Parathyroid adenoma (tissue), 2 donors: Measurements from ENCODE around the gene IL17B.

Source experiments
- H2AFZ ChIP-seq: fragments of 300-600 bp; sonication (generic); one replicate; pipeline ENCODE4 v1.7.0; 2017; ENCODE audit warnings: antibody characterized with exemption, mild to moderate bottlenecking
- H3K27ac ChIP-seq: fragments of 300-600 bp; sonication (generic); one replicate; pipeline ENCODE4 v1.7.0; 2017
- H3K27me3 ChIP-seq: fragments of 300-600 bp; sonication (generic); one replicate; pipeline ENCODE4 v1.7.0; 2017; ENCODE audit warnings: low read length; ENCODE audit not compliant: control insufficient read depth, insufficient read depth
- H3K36me3 ChIP-seq: fragments of 300-600 bp; sonication (generic); one replicate; pipeline ENCODE4 v1.7.0; 2017; ENCODE audit warnings: low read length; ENCODE audit not compliant: control insufficient read depth, insufficient read depth
- H3K4me1 ChIP-seq: fragments of 300-600 bp; sonication (generic); one replicate; pipeline ENCODE4 v1.7.0; 2017; ENCODE audit warnings: control low read depth
- H3K4me2 ChIP-seq: fragments of 300-600 bp; sonication (generic); one replicate; pipeline ENCODE4 v1.7.0; 2017; ENCODE audit warnings: low read length
- H3K4me3 ChIP-seq: fragments of 300-600 bp; sonication (generic); one replicate; pipeline ENCODE4 v1.7.0; 2017; ENCODE audit warnings: low read depth, low read length
- H3K79me2 ChIP-seq: fragments of 300-600 bp; sonication (generic); one replicate; pipeline ENCODE4 v1.7.0; 2017; ENCODE audit warnings: control low read depth
- H3K9ac ChIP-seq: fragments of 300-600 bp; sonication (generic); one replicate; pipeline ENCODE4 v1.7.0; 2017; ENCODE audit warnings: mild to moderate bottlenecking
- H3K9me3 ChIP-seq: fragments of 300-600 bp; sonication (generic); one replicate; pipeline ENCODE4 v1.7.0; 2017; ENCODE audit warnings: low read length; ENCODE audit not compliant: control insufficient read depth
- TF ChIP-seq, protein P1 (sequence below): fragments of 300-600 bp; sonication (generic); IDR thresholded peaks from one replicate; pipeline ENCODE4 v1.7.0; 2017; ENCODE audit warnings: antibody characterized with exemption, mild to moderate bottlenecking
- donor health status: primary hyperparathyroidism.

The IL17B gene

DNA sequence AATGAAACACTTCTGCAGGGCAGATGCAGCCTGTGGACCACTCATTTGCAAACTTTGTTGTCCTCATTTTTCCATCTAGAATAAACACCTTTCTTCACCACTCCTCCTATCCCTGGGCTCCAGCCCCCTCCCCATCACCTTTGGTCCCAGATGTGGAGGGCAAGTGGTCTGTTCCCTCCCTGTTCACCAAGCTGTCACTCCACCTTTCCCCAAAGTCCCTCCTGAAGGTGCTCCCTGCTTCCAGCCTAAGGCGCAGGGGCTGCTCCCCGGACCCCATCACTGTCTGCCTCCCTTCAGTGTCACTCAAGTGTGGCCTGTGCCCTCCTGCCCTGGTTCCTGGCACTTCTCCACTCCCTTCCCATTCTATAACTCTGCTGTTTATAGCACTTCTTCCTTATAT is 14.4 kb downstream of the IL17B start:
- no peak overlapping the region for H2AFZ ChIP-seq
- no peak overlapping the region for H3K4me3 ChIP-seq
- no peaks in the 10 kb centered on the region for H3K36me3 ChIP-seq
- no peaks in the 10 kb centered on the region for H3K9me3 ChIP-seq
- H3K79me2 ChIP-seq: no peaks in the 10 kb centered on the region
- TF ChIP-seq, protein P1, sequence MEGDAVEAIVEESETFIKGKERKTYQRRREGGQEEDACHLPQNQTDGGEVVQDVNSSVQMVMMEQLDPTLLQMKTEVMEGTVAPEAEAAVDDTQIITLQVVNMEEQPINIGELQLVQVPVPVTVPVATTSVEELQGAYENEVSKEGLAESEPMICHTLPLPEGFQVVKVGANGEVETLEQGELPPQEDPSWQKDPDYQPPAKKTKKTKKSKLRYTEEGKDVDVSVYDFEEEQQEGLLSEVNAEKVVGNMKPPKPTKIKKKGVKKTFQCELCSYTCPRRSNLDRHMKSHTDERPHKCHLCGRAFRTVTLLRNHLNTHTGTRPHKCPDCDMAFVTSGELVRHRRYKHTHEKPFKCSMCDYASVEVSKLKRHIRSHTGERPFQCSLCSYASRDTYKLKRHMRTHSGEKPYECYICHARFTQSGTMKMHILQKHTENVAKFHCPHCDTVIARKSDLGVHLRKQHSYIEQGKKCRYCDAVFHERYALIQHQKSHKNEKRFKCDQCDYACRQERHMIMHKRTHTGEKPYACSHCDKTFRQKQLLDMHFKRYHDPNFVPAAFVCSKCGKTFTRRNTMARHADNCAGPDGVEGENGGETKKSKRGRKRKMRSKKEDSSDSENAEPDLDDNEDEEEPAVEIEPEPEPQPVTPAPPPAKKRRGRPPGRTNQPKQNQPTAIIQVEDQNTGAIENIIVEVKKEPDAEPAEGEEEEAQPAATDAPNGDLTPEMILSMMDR: no peak
- H3K27ac ChIP-seq: no peak overlapping the region
- H3K9ac ChIP-seq: no peak overlapping the region
- no peak overlapping the region for H3K4me2 ChIP-seq
- no peaks in the 10 kb centered on the region for H3K27me3 ChIP-seq
- no peaks in the 10 kb centered on the region for H3K4me1 ChIP-seq

- H3K36me3 ChIP-seq: no peaks in the 10 kb centered on the region
- no peak overlapping the region for H3K27ac ChIP-seq
- TF ChIP-seq, protein P1: no peak
- no peaks in the 10 kb centered on the region for H3K79me2 ChIP-seq
- no peaks in the 10 kb centered on the region for H3K27me3 ChIP-seq
- H3K4me1 ChIP-seq: peaks cover 3% of the 10 kb centered on the region
- H3K4me2 ChIP-seq: no peak overlapping the region
- H3K9me3 ChIP-seq: no peaks in the 10 kb centered on the region
- H3K9ac ChIP-seq: no peak overlapping the region
- H3K4me3 ChIP-seq: no peak overlapping the region
- H2AFZ ChIP-seq: no peak overlapping the region
Measured at GRCh38 chr5:149363936-149364335, 15.2 kb downstream of the IL17B start.

DNA sequence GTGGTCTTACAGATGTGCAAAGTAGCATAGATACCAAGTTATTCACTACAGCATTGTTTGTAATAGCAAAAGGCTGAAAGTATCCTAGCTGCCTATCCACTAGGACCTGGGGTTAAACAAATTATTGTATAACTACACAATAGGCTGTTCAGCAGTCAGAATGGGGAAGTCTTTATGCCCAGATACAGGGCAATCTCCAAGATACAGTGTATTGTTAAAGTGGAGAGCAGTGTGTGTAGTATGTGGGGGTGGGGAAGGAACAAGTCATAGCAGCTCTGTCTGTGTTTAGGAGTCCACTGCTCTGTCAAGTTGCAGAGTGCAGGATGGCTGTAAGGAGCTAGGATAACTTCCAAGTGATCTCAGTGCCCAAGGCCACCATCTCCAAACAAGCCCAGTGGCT is 15.7 kb downstream of the IL17B start:
- H3K27ac ChIP-seq: no peak overlapping the region
- no peak overlapping the region for H3K9ac ChIP-seq
- H3K9me3 ChIP-seq: no peaks in the 10 kb centered on the region
- H3K79me2 ChIP-seq: no peaks in the 10 kb centered on the region
- H3K4me1 ChIP-seq: peaks cover 4% of the 10 kb centered on the region
- H3K4me3 ChIP-seq: no peak overlapping the region
- H2AFZ ChIP-seq: no peak overlapping the region
- TF ChIP-seq, protein P1: no peak
- H3K27me3 ChIP-seq: no peaks in the 10 kb centered on the region
- H3K4me2 ChIP-seq: no peak overlapping the region
- no peaks in the 10 kb centered on the region for H3K36me3 ChIP-seq

- H3K27me3 ChIP-seq: no peaks in the 10 kb centered on the region
- H3K4me2 ChIP-seq: no peak overlapping the region
- H3K79me2 ChIP-seq: no peaks in the 10 kb centered on the region
- H3K9ac ChIP-seq: no peak overlapping the region
- TF ChIP-seq, protein P1: no peak
- H3K4me1 ChIP-seq: peaks cover 4% of the 10 kb centered on the region
- H3K9me3 ChIP-seq: no peaks in the 10 kb centered on the region
- H2AFZ ChIP-seq: no peak overlapping the region
- no peak overlapping the region for H3K27ac ChIP-seq
- H3K4me3 ChIP-seq: no peak overlapping the region
- no peaks in the 10 kb centered on the region for H3K36me3 ChIP-seq
Measured at GRCh38 chr5:149362541-149362940, 16.6 kb downstream of the IL17B start.

DNA sequence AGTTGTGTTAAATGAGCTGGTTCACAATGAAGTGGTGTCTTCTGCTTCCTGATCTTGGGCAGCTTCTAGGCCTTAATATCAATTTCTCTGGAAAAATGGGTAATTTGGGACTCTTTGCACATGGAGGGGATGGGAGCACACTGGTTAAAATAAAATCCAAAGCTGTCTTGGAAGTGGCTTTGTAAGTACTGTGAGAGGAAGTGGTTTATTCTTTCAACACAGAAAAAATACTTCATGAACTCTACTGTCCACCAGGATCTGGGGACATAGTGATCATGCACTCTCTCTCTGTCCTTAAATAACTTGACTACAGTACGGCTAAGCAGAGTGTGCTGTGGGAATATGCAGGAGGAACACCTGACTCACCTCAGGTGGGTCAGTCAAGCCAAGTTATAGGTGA is 18.8 kb downstream of the IL17B start:
- Histone ChIP-seq H3K79me2 (no peaks in the 10 kb centered on the region), H3K27ac (no peak overlapping the region), H2AFZ (no peak overlapping the region), H3K4me1 (peaks cover 9% of the 10 kb centered on the region), H3K4me3 (no peak overlapping the region), H3K9ac (no peak overlapping the region), H3K36me3 (no peaks in the 10 kb centered on the region), H3K27me3 (no peaks in the 10 kb centered on the region), H3K9me3 (no peaks in the 10 kb centered on the region), H3K4me2 (no peak overlapping the region)
- TF ChIP-seq, protein P1: no peak
